RCC 7860 (cell line): ENCODE data around the gene VPS8.
"Not testable (repeated sequence)": the region's sequence is repeated elsewhere in the genome, so short reads cannot be mapped to it uniquely, and the experiment has no call there.

Source experiments
- DNase-seq: peaks from one replicate; pipeline ENCODE4 v3.0.0-alpha.2; 2015; ENCODE audit warnings: low spot score
- FAIRE-seq: peaks from 2 replicates; lab custom pipeline; 2012; peaks lifted over from hg19 to GRCh38; lab: Jason Lieb, UNC

VPS8 gene

DNA sequence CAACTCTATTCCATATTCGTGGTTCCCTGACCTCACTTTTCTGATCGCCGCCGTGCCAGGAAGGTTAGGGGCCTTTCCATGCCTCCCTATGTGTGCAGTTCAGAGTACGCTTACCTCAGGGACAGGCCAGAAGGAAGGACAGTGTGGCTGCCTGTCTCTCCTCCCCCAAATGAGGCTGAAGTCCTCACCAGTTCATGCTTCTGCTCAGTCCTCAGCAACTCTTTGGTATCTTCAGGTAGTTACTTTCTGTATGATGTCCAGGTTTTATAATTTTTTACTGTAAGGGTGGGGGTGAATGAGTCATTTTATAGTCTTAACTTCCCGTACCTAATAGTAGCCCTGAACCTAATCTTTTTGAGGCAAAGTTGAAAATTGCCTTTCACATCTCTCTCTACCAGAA is 98.7 kb downstream of the VPS8 start:
- FAIRE-seq (no peak), DNase-seq (no peak)

DNA sequence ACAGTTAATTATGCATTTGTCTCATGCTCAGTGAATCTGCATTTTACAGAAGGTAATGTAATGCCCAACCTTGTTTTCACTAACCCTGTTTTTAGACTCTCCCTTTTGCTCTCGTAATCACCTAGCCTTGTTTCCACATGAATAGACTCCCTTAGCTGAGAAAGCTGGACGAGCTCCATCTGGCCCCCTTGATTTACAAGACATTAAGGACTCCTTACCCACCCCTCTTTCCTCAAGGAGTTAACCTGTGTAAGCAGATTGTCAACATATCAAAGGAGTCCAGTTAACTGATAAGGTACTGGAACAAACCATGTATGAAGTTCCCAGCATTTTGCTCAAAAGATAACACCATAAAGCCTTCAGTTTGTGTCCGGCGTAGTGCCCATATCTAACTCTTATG is 99.6 kb downstream of the VPS8 start:
- DNase-seq: no peak
- FAIRE-seq: no peak

DNA sequence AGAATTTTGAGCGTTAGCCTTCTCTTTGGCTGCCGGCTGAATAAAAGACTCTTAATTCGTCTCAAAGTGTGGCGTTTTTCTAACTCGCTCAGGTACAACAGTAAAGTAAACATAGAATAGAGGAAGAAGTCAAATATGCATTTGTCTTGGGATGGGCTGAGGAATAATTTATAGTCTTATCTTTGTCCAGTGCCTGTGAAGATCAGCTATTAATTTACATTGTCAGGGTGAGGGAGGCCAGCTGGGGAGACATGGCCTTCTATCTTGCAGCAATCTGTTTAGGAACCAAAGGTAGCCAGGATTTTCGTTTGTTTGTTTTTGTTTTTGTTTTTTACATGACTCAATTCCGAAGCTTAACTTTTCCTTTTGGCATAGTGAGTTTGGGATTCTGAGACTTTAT is 100.2 kb downstream of the VPS8 start:
- FAIRE-seq (no peak), DNase-seq (no peak)

DNA sequence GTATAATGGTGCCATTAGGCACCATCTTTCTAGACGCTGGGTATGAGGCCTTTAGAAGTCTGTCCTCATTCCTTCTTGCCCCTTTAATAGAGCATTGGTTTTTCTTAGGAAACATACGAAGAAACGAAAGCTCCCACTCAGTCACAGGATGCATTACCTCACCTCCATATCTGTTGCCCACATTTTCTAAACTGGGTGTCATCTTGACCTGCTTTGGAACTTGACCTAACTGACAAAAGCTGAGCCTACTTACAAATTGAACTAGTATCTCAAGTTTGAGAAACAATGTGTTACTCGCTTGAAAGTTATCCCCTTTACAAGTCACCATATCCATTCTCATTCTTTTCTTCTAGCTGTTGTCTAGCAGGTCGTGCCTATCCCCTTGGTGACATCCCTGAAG is 102.7 kb downstream of the VPS8 start:
- DNase-seq (no peak), FAIRE-seq (no peak)

DNA sequence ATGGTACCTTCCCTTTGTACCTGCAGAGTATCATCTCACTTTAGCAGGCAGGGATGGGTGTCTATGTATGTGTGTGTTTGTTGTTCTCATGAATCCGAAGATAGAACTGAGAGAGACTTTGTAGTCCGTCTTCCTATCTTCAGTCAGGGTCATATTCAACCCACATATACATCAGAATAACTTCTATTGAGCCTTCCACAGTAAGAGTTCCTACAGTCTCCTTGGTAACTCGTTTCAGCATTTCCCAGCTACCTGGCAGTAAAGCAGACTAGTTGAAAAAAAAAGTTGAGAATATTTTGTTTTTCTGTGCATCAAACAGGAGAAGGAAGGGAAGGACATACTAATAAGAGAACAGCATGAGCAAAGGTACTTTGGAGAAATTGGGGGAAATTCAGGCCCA is 106.8 kb downstream of the VPS8 start:
- DNase-seq (no peak), FAIRE-seq (no peak)

DNA sequence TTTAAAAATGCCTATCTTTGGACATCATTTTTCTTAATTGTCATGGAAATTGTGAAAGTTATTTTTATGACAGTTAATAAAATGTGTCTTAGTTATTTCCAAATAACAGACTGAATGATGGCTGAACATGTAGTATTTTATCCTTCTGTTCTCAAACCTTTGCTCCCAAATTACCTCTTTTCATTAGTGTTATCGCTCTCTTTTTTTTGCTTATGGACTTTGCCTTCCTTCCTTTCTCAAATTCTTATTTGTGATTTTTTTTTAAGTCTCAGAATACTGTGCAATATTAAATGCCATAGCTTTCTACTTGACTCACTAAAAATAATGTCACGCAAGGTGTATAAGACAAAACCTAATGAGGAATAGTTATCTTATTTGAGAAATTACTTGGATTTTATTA is 107.7 kb downstream of the VPS8 start:
- DNase-seq (no peak), FAIRE-seq (peak; percentile 17)

DNA sequence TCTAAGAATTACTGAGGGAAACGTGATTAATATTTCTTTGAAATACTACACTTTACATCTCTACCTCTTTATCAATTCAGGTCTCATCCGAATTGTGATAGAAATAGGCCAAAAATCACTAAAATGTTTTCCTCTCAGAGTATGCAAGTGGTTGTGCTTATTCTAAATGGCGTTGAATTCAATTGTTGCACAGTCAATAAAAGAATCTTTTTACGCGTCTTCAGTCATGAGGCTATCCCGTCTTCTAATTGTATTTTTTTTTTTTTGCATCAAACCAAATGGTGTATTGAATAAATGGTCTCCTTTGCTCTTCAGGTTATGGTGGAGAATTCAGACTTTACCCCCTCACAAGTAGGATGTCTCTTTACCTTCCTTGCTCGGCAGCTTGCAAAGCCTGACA is 112.6 kb downstream of the VPS8 start:
- FAIRE-seq: no peak

DNA sequence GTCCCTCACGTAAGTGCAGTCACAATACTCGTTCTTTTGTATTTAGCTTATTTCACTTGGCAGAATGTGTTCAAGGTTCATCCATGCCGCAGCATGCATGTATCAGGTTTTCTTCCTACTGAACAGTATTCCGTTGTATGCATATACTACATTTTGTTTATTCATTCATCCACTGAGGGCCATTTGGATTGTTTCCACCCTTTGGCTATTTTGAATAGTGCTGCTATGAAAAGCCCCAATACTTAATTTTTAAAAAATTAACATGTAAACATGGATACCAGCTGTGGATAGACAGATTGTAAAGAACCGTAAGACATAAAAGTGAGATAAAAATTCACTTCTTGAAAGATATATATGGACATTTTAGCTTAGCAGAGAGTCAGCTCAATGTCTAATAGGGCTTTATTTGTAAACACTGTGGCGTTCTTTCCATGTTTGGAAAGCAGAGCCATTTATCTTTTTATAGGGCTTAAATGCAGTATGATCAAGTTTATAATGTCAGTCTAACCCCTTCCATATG is 115.9 kb downstream of the VPS8 start:
- no peak for DNase-seq
- FAIRE-seq: no peak

More for the DNA sequence above, 112.6 kb downstream of the VPS8 start:
- DNase-seq: no peak

DNA sequence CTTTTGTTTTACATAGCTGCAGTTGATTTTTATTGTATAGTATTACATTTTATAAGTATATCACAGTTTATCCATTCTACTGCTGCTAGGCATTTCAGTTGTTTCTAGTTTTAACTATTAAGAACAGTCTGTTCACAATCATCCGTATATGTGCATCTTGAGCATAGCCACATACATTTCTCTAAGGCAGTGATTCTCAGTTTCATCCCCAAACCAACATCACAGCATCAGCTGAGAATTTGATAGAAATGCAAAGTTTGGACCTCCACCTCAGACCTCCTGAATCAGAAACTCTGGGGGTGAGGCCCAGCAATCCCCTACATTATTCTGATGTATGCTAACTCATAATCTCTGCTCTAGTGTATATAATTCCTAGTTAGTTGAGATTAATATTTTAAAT is 120.8 kb downstream of the VPS8 start:
- DNase-seq (no peak), FAIRE-seq (no peak)

DNA sequence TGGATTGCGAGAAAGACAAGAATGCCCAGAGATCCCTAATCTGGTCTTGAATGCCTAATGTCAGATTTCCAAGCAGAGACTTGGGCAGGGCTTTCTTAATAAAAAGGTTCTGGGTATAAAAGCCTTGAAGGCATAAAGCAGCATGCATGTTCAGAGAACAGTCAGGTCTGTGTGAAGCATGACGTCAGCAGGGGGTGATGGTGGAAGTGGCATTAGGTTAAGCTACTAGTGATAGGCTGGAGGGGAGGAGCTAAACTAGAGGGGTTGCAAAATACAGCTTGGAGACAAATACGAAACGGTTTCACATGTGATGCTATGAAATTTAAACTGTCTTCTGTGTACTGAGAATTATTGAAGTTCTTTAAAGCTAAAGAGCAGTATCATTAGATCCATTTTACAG is 125.6 kb downstream of the VPS8 start:
- DNase-seq: no peak
- FAIRE-seq: no peak

DNA sequence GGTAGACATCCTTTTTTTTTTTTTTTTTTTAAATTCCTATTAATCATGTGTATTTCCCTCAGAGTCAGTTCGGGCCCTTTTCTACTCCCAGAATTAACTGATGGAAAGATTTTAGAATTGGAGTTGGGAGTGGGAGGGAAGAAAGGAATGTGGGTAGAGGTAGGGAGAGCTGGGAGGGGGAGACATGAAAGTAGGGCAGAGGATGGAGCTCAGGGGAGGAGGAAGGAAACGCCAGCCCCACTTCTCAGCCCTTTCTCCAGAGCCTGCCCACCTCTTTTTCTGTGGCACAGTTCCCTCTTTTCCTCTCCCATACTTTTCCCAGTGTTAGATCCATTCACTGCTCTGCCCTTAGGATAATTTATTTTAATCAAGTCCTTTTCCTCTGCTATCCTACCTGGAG is 129.4 kb downstream of the VPS8 start:
- FAIRE-seq (no peak), DNase-seq (no peak)

DNA sequence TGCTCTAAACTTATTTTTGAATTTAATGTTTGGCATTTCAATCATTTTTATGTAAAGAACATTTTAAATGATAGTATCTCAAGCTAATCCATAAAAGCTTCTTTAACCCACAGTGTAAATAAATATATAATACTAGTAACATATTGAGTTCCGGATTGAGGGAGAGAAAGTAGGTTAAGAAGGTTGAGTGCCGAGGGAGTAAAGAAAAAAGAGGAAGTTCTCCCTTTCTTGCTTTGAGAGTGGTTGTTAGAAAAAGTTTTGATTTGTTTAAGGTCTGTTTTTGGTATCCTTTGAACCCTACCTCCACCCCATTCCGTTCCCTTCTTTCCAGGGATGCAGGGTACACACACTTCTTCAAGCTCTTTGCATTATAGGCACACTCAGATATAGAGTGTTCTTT is 130.8 kb downstream of the VPS8 start:
- DNase-seq (no peak), FAIRE-seq (no peak)

DNA sequence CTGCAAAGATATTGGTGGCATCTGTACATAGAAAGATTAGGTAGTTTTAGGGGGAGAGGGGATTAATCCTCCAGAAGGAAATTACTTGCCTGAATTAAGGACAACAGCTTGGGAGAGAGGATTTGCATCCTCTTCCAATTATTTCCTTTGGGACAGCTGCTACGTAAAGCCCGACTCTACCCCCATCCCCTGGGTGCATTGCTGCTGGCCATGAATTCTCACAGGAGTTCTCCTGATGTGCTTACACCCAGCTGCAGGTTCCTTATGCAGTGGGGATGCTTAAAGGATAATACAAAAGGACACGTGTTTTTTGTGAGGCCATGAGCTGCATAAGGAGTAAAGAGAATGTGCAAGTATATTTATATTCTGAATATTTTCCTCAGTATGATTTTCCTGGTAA is 132.3 kb downstream of the VPS8 start:
- no peak for DNase-seq

DNA sequence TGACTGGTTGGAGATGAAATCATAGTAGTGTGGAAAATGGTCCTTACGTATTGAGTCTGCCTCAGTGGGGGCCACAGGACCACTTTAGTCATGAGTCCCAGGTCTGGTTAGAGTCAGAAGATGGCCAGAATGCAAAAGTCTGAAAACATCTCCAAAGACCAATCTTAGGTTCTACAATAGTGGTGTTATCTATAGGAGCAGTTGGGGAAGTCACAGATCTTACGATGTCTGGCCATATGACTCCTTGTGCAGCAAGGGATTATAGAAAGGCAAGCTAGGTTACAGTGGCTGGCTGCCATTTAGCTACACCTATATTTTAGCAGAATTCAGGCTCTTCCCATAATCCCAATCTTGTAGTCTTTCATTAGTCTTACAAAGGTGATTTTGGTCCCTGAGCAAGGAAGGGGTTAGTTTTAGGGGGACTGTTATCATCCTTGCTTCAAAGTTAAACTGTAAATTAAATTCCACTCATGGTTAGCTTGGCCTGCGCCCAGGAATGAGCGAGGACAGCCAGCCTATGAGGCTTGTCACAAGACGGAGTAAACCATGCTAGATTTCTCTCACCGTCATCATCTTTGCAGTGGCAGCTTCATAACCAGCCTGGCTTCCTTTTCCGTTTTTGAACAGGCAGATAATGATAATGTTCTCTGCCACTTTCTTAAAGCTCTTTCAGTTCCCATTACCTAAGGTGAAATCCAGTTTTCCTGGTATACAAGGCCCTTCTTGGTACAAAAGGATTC is 134.1 kb downstream of the VPS8 start:
- FAIRE-seq: no peak

More for the DNA sequence above, 132.3 kb downstream of the VPS8 start:
- FAIRE-seq: no peak

DNA sequence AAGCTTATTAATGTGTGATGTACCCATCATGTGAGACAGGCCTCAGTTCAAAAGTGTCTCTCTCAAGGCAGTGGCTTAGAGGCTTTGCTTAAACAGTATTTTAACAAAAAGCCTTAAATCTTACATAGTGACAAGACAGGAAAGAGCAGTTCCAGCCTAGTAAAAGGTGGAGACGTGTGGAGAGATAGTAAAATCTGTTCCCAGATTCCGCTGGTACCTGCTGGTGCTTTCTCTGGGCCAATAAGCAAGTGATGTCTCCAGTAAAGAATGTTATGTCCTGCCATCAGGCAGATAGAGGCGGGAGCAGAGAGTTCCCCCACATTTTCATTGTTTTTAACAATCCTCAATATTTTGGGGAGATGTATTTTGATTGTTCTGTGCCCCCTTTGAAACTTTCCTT is 135.0 kb downstream of the VPS8 start:
- FAIRE-seq: no peak
- DNase-seq: no peak

More for the DNA sequence above, 134.1 kb downstream of the VPS8 start:
- no peak for DNase-seq

DNA sequence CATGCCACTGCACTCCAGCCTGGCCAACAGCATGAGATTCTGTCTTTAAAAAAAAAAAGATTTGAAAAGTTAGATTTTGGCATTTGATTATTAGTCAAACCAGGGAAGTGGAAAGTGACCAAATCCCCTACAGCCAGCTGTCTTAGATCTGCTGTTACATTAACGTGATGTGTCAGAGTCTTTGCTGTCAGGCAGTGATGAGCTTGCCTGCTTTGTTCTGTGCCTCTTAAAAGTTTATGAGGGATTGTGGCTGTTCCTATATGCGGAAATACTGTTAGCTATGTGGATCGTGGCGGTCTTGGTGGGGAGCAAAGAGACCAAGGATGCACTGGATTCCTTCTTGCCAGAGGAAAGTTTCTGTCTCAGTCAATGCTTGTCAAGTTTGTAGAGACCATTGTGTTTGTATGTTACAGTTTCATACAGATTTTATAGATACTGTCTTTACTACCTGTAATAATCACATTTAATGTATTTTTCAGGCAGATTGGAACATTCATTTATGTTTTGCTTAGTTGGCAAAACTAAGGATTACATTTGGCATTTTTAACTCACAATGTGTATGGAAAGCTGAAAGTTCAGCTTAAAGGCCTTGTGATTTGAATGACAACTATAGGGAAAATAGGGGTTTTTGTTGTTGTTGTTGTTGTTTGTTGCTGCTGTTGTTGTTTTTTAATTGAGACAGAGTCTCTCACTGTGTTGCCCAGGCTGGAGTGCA is 137.4 kb downstream of the VPS8 start:
- DNase-seq (no peak), FAIRE-seq (no peak)

DNA sequence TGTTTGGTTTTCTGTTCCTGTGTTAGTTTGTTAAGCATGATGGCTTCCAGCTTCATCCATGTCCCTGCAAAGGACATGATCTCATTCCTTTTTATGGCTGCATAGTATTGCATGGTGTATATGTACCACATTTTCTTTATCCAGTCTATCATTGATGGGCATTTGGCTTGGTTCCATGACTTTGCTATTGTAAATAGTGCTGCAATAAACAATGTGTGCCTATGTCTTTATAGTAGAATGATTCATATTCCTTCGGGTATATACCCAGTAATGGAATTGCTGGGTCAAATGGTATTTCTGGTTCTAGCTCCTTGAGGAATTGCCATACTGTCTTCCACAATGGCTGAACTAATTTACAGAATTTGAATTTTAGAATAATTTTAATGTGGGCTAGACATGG is 138.8 kb downstream of the VPS8 start:
- DNase-seq, FAIRE-seq: not testable (repeated sequence)

DNA sequence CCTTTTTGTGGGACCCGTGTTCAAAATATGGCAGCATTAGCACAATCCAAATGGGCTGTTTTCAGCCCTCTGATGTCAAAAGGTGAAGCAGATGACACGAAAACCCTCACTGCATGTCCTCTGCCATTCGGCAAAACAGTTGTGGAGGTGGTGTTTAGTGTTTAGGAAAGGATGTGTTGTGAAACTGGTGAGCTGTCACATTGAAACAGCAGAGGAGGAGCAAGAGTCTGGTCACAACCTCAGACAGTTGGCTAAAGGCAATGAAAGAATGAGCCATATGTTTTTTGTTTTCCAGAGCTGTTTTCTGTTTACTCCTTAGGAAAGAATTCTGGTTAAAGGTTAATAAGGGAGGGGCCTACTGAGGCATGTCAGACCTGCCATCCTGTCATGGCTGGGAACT is 140.7 kb downstream of the VPS8 start:
- FAIRE-seq (no peak), DNase-seq (no peak)

DNA sequence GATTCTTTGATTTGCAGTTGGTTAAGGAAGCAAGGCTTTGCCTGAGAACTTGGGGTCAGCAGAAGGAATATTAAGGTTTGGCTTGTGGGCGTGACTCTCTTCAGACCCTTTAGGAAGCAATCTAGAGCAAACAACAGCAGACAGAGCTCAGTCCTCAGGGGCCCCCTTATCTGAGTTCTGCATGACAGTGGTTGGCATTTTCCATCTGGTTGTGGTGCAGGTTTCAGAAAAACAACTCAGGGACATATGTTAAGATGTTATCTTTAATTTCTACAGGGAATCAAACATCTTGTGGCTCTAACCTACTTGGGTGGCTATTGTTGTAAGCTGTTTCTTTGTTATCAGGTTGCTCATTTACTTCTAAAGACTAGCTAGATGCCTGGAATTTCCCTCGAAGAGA is 141.4 kb downstream of the VPS8 start:
- FAIRE-seq: no peak

DNA sequence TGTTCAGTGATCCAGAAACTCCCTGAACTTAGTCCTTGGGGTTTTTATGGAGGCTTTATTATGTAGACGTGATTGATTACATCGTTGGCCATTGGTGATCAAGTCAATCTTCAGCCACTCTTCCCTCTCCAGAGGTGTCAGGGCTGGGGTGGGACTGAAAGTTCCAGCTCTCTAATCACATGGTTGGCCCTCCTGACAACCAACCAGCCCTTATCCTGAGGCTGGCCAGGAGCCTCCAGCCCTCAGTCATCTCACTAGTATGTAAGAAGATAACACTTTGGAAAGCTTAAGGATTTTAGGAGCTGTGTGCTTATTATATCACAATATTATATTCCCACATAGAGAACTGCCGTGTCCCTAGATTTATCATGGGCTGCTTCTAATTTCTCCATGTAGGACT is 142.3 kb downstream of the VPS8 start:
- FAIRE-seq (no peak), DNase-seq (no peak)

More for the DNA sequence above, 141.4 kb downstream of the VPS8 start:
- DNase-seq: no peak

DNA sequence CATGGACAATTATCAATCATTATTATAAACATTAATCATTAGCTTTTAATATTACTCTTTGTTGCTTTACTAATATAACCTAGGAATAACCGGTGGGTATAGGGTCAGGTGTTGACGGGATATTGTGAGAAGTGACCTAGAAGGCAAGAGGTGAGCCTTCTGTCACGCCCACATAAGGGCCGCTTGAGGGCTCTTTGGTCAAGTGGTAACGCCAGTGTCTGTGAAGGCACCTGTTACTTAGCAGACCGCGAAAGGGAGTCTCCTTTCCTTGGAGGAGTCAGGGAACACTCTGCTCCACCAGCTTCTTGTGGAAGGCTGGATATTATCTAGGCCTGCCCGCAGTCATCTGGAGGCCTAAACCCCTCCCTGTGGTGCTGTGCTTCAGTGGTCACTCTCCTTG is 142.9 kb downstream of the VPS8 start:
- FAIRE-seq: not testable (repeated sequence)

More for the DNA sequence above, 142.9 kb downstream of the VPS8 start:
- not testable (repeated sequence) for DNase-seq
